ENCODE measurements around the gene KIF5C.

Gene KIF5C

GRCh38 chr2:149038442-149039212, 163.6 kb downstream of the KIF5C start, which contains the start of gene LYPD6B:
Gene LYPD6B (plus strand): TSS chr2:149038699. CDS start chr2:149130949, 92,250 bp downstream.
- no peak for DNase-seq (ENCODE audit: low read depth in 1 of 2, low spot score in 1 of 2)
- Histone ChIP-seq H3K27ac (replicated peaks) (no peak within 1 kb of the TSS), H3K4me3 (replicated peaks; ENCODE audit: insufficient read depth, low read length) (peak within 1 kb of the TSS; percentile 18; the same call in 1 of the 2 replicates), H3K27me3 (ENCODE audit: insufficient read depth, poor library complexity, severe bottlenecking) (peaks cover 24% of the 10 kb centered on the region)
- no peak for TF ChIP-seq CTCF (IDR thresholded peaks at IDR 0.05; ENCODE audit: insufficient read depth, low read length)
- no peak for TF ChIP-seq GABPA (IDR thresholded peaks at IDR 0.05; ENCODE audit: low read depth)
- no peak for TF ChIP-seq SPI1 (IDR thresholded peaks at IDR 0.05; ENCODE audit: borderline replicate concordance, low read depth)
- TF ChIP-seq POLR2AphosphoS5 (IDR thresholded peaks at IDR 0.05; ENCODE audit: low read depth) = no peak
- TF ChIP-seq REST (IDR thresholded peaks at IDR 0.05; ENCODE audit: insufficient replicate concordance, low read depth) = no peak

- no peak for TF ChIP-seq CTCF (IDR thresholded peaks at IDR 0.05; ENCODE audit: insufficient read depth, low read length)
- TF ChIP-seq REST (IDR thresholded peaks at IDR 0.05; ENCODE audit: insufficient replicate concordance, low read depth) = no peak
- TF ChIP-seq GABPA (IDR thresholded peaks at IDR 0.05; ENCODE audit: low read depth) = no peak
- TF ChIP-seq SPI1 (IDR thresholded peaks at IDR 0.05; ENCODE audit: borderline replicate concordance, low read depth) = no peak
- no peak for TF ChIP-seq POLR2AphosphoS5 (IDR thresholded peaks at IDR 0.05; ENCODE audit: low read depth)
- DNase-seq (ENCODE audit: low read depth in 1 of 2, low spot score in 1 of 2) = no peak
- Histone ChIP-seq H3K4me3 (replicated peaks; ENCODE audit: insufficient read depth, low read length) (no peak overlapping the region), H3K27me3 (ENCODE audit: insufficient read depth, poor library complexity, severe bottlenecking) (peaks cover 27% of the 10 kb centered on the region), H3K27ac (replicated peaks) (no peak overlapping the region)
These were observed 164.2 kb downstream of the KIF5C start for GRCh38 chr2:149039213-149039724.

GRCh38 chr2:149040451-149040850, 165.4 kb downstream of the KIF5C start:
- TF ChIP-seq CTCF (IDR thresholded peaks at IDR 0.05; ENCODE audit: insufficient read depth, low read length) (peak; percentile 59), POLR2AphosphoS5 (IDR thresholded peaks at IDR 0.05; ENCODE audit: low read depth) (no peak)
- Histone ChIP-seq H3K4me3 (replicated peaks; ENCODE audit: insufficient read depth, low read length) (no peak overlapping the region), H3K27ac (replicated peaks) (no peak overlapping the region), H3K27me3 (ENCODE audit: insufficient read depth, poor library complexity, severe bottlenecking) (peaks cover 27% of the 10 kb centered on the region)
- peak in 1 of 2 experiments; percentile 66 for DNase-seq (ENCODE audit: low read depth in 1 of 2, low spot score in 1 of 2)
